SK-N-MC (cell line): Measurements from ENCODE around the gene RAMAC.
"Not testable (repeated sequence)": the region's sequence is repeated elsewhere in the genome, so short reads cannot be mapped to it uniquely, and the experiment has no call there.

Experiments used
- DNase-seq: peaks from one replicate; pipeline ENCODE4 v3.0.0-alpha.2; 2011; ENCODE audit warnings: low read depth, low spot score
- H3K27ac ChIP-seq: fragments of 200-600 bp; sonication (generic); 2 replicates; pipeline ENCODE4 v1.5.1; 2016; ENCODE audit warnings: mixed run types
- H3K36me3 ChIP-seq: fragments of 200-600 bp; sonication (generic); 2 replicates; pipeline ENCODE4 v1.6.1; 2017; ENCODE audit warnings: antibody characterized with exemption, low read length, mixed read lengths; ENCODE audit not compliant: insufficient read depth
- H3K4me3 ChIP-seq: fragments of 200-600 bp; sonication (generic); 2 replicates; pipeline ENCODE4 v1.5.1; 2016
- H3K9ac ChIP-seq: fragments of 200-600 bp; sonication (generic); 2 replicates; pipeline ENCODE4 v1.8.0; 2017; ENCODE audit warnings: mixed run types, mixed read lengths; ENCODE audit not compliant: insufficient read length
- H3K9me3 ChIP-seq: fragments of 200-600 bp; sonication (generic); 2 replicates; pipeline ENCODE4 v1.6.1; 2017; ENCODE audit warnings: low read depth, mild to moderate bottlenecking, antibody characterized with exemption, low read length, moderate library complexity, mixed read lengths
- EZH2 ChIP-seq: fragments of 200-600 bp; sonication (generic); IDR thresholded peaks from one replicate; pipeline ENCODE4 v1.6.1; 2017; ENCODE audit warnings: antibody characterized with exemption
- FOXP2 ChIP-seq: optimal IDR thresholded peaks from 2 replicates; pipeline ENCODE3; 2011; ENCODE audit warnings: mild to moderate bottlenecking, moderate library complexity; ENCODE audit not compliant: insufficient read depth; ENCODE audit errors: extremely low read length, control extremely low read depth
- POLR2AphosphoS5 ChIP-seq: IDR thresholded peaks from 2 replicates; pipeline ENCODE4 v1.6.1; 2012; ENCODE audit warnings: mild to moderate bottlenecking, low read depth, low read length, borderline replicate concordance

Gene RAMAC

GRCh38 chr15:82985688-82986441, at the start of gene RAMAC:
RAMAC (plus strand) TSS chr15:82986210; CDS start chr15:82989019, 2,809 bp downstream.
- peak; percentile 85 for TF ChIP-seq POLR2AphosphoS5
- no peak for TF ChIP-seq EZH2
- TF ChIP-seq FOXP2: no peak
- Histone ChIP-seq H3K9ac (peak within 1 kb of the TSS; percentile 97), H3K36me3 (peaks cover 13% of the 10 kb centered on the region), H3K9me3 (no peaks in the 10 kb centered on the region), H3K4me3 (peak within 1 kb of the TSS; percentile 96), H3K27ac (peak within 1 kb of the TSS; percentile 77; the same call in 1 of the 2 replicates)
- peak; percentile 91 for DNase-seq

GRCh38 chr15:82936966-82937711, 48.9 kb upstream of the RAMAC start:
- H3K27ac ChIP-seq: no peak overlapping the region
- H3K9ac ChIP-seq: no peak overlapping the region
- no peaks in the 10 kb centered on the region for H3K36me3 ChIP-seq
- TF ChIP-seq FOXP2: no peak
- TF ChIP-seq POLR2AphosphoS5: no peak
- no peak for TF ChIP-seq EZH2
- H3K9me3 ChIP-seq: no peaks in the 10 kb centered on the region
- H3K4me3 ChIP-seq: no peak overlapping the region
- DNase-seq: no peak

DNA sequence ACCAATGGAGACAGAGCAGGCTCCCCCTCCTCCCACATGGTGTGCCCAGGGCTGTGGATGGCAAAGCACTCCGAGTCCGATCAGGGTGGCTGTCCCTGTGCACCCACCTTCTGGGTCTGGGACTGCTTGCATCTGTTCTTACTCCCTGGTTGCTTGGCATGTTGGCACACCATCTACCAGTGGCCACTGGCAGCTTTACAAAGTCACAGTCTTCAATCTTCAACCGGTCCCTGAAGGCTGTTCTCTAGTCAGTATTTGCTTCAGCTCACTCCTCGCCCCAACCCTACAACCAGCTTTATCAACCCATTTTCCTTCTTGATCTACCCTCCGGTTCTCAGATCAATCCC, 48.3 kb upstream of the RAMAC start:
- no peaks in the 10 kb centered on the region for H3K36me3 ChIP-seq
- no peak overlapping the region for H3K27ac ChIP-seq
- H3K9ac ChIP-seq: no peak overlapping the region
- DNase-seq: no peak
- H3K4me3 ChIP-seq: no peak overlapping the region
- no peaks in the 10 kb centered on the region for H3K9me3 ChIP-seq
- TF ChIP-seq POLR2AphosphoS5: no peak

DNA sequence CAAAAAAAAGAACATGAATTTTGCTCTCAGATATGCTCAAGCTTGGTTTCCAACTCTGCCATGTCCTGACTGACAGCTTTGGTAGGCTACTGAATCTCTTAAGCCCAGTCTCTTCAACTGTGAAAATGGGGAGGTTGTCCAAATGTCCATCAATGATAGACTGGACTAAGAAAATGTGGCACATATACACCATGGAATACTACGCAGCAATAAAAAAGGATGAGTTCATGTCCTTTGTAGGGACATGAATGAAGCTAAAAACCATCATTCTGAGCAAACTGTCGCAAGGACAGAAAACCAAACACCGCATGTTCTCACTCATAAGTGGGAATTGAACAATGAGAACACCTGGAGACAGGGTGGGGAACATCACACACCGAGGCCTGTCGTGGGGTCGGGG, 46.3 kb upstream of the RAMAC start:
- not testable (repeated sequence) for H3K9me3 ChIP-seq, DNase-seq, H3K4me3 ChIP-seq, H3K36me3 ChIP-seq, H3K9ac ChIP-seq, H3K27ac ChIP-seq

GRCh38 chr15:82942691-82943090, 43.3 kb upstream of the RAMAC start:
- DNase-seq: no peak

GRCh38 chr15:82943176-82943575, 42.8 kb upstream of the RAMAC start:
- no peaks in the 10 kb centered on the region for H3K9me3 ChIP-seq
- H3K9ac ChIP-seq: no peak overlapping the region
- DNase-seq: no peak
- no peak for TF ChIP-seq FOXP2
- TF ChIP-seq POLR2AphosphoS5: no peak
- no peak for TF ChIP-seq EZH2
- no peaks in the 10 kb centered on the region for H3K36me3 ChIP-seq
- no peak overlapping the region for H3K4me3 ChIP-seq
- H3K27ac ChIP-seq: no peak overlapping the region

More at GRCh38 chr15:82942691-82943090, 43.3 kb upstream of the RAMAC start:
- H3K9ac ChIP-seq: no peak overlapping the region
- TF ChIP-seq FOXP2 (no peak), POLR2AphosphoS5 (no peak), EZH2 (no peak)
- H3K36me3 ChIP-seq: no peaks in the 10 kb centered on the region
- no peaks in the 10 kb centered on the region for H3K9me3 ChIP-seq
- no peak overlapping the region for H3K4me3 ChIP-seq
- no peak overlapping the region for H3K27ac ChIP-seq

GRCh38 chr15:82944056-82944455, 42.0 kb upstream of the RAMAC start:
- Histone ChIP-seq H3K9me3 (no peaks in the 10 kb centered on the region), H3K4me3 (peak overlapping the region; percentile 15; the same call in 1 of the 2 replicates), H3K9ac (no peak overlapping the region), H3K27ac (no peak overlapping the region), H3K36me3 (no peaks in the 10 kb centered on the region)
- no peak for DNase-seq
- TF ChIP-seq POLR2AphosphoS5: no peak
- no peak for TF ChIP-seq FOXP2
- TF ChIP-seq EZH2: no peak

- H3K27ac ChIP-seq: no peak overlapping the region
- no peak overlapping the region for H3K4me3 ChIP-seq
- TF ChIP-seq EZH2 (no peak), FOXP2 (no peak), POLR2AphosphoS5 (no peak)
- no peak overlapping the region for H3K9ac ChIP-seq
- no peak for DNase-seq
- no peaks in the 10 kb centered on the region for H3K9me3 ChIP-seq
- H3K36me3 ChIP-seq: no peaks in the 10 kb centered on the region
These were observed 41.2 kb upstream of the RAMAC start for GRCh38 chr15:82944821-82945220.

GRCh38 chr15:82945326-82945725, 40.7 kb upstream of the RAMAC start:
- Histone ChIP-seq H3K9me3 (no peaks in the 10 kb centered on the region), H3K27ac (no peak overlapping the region), H3K4me3 (no peak overlapping the region), H3K9ac (no peak overlapping the region), H3K36me3 (no peaks in the 10 kb centered on the region)
- TF ChIP-seq FOXP2: no peak
- no peak for TF ChIP-seq EZH2
- no peak for TF ChIP-seq POLR2AphosphoS5
- no peak for DNase-seq
